Left cardiac atrium (tissue), 4 donors: ENCODE results near the gene DPYSL4. TPM values are rescaled to one million over a fixed set of nuclear protein-coding genes. Genes with fewer than 3 reads are reported as not detected.

Source experiments
- ATAC-seq, 2 donors: fragments of 200-7000 bp; cut with Tn5 transposase; one replicate each; pipeline ENCODE4 v1.9.1; 2020; ENCODE audit warnings: mild to moderate bottlenecking in 2 of 2, moderate library complexity in 2 of 2
- DNase-seq: peaks from one replicate; pipeline ENCODE4 v3.0.0-alpha.2; 2020
- intact Hi-C, 2 donors: fragments of 100-400 bp; cut with DNase I; formaldehyde crosslinking; loops; one replicate each; pipeline versions ENCODE4 v1.14.1 to v1.15.1; 2022 to 2023
- total RNA-seq, 2 donors: library from RNA; stranded (reverse); fragmentation: NEBNext Ultra II Directional; extraction: Animal tissue kit (Norgen Biotek cat#: 25700); gene quantifications; one replicate each; pipeline ENCODE4 v1.2.1, GENCODE V29; 2021
- donor health status: DM: no; HTN: yes; CAD: no.
- donor health status: DM: no; HTN: yes; CAD: no; lungs with severe emphysema.
- donor health status: DM: yes; HTN: yes; CAD: no.
- donor health status: Dilated cardiomyopathy.

DPYSL4 gene
- total RNA-seq, 2 donors from 2014 or later: 1.4 to 9.9 TPM

DNA sequence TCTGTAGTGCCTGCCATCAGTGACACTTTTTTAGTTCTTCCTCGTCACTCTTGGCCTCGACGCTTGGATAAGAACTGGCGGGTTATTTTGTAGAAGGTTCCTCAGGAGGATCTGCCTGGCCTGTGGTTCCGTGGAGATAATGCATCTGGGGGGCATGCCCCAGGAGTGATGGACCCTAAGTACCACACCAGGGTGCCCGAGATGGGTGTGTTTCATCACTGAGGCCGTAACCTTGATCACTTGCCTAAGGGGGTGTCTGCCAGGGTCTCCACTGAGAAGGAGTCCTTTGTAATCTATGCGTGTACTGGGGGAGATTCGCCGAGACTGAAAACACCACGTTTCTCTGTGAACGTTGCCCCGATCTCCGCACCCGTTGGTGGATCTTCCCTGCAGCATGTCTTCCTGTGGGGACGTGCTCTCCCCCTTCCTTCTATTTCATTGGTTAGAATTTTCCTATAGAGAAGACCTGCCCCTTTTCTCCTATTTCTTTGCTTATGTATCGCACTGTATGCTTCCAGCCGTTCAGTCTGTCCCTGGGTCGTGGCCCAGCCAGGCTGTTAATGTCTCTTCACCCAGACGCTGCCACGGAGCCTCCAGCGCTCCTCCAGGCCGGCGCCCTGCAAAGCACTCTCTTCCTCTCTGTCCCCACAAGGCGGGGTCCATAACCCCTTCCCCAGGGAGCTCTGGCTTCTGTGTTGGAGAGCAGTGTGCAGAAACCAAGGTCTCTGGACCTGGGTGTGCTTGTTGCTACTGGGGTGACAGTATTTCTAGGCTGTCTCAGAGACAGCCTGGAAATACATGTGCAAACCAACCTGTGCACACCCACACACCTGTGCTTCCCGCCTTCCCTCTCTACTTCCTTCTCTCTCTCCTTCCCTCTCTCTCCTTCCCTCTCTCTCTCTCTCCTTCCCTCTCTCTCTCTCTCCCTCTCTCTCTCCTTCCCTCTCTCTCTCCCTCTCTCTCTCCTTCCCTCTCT, 14.4 kb upstream of the DPYSL4 start:
- ATAC-seq (no peak), DNase-seq (no peak)
- intact Hi-C loops: no loop called here

DNA sequence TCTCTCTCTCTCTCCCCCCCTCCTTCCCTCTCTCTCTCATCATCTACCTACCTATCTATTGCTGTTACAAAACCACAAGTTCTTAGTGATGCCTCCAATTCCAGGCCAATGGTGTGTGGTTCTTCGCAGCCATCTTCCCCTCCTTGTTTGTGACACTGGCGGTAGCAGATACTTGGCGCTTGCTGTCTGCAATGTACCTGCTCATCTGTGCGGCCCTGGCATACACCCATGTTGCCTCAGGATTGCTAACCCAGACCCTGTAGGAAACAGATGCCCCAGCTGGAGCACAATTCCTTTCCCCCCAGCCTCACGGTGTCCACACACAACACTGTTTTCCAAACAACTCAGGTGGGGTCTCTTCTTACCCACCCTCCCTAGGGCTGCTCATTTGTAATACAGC, 13.6 kb upstream of the DPYSL4 start:
- ATAC-seq (no peak), DNase-seq (no peak)
- intact Hi-C loops: no loop called here

DNA sequence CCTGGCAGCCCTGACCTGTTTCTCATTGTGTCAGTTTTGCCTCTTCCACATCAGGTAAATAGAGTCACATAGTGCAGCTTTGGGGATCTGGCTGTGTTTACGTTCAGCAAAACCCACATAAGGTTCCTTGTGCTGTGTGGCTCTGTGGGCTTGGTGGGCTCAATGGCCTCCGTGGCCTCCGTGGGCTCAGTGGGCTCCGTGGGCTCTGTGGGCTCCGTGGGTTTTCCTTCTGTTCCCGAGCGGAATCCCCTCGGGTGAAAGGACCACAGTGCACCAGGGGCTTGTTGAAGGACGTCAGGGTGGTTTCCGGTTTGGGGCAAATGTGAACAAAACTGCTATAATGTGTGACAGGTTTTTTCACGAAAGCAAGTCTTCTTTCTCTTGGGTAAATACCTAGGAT, 12.5 kb upstream of the DPYSL4 start:
- ATAC-seq (no peak), DNase-seq (no peak)
- intact Hi-C loops: no loop called here

DNA sequence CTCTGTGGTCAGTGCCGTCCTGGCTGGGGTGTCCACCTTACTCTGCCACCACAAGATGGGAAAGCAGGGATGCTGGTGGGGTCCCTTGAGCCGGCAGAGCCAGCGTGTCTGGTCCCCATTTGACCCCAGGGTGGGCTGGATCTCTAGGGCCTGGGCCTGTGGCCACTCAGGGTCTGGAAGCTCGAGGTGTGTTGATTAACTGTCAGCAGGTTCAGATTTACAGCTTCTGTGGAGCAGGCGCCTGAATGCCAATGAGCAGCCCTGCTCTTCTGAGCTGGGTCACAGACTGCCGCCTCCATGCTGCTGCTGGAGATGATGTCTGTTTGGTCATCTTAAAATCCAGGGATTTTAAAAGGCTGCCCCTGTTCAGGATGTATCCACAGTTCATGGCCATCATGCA, 11.3 kb upstream of the DPYSL4 start:
- ATAC-seq (no peak), DNase-seq (no peak)
- intact Hi-C loops: no loop called here

DNA sequence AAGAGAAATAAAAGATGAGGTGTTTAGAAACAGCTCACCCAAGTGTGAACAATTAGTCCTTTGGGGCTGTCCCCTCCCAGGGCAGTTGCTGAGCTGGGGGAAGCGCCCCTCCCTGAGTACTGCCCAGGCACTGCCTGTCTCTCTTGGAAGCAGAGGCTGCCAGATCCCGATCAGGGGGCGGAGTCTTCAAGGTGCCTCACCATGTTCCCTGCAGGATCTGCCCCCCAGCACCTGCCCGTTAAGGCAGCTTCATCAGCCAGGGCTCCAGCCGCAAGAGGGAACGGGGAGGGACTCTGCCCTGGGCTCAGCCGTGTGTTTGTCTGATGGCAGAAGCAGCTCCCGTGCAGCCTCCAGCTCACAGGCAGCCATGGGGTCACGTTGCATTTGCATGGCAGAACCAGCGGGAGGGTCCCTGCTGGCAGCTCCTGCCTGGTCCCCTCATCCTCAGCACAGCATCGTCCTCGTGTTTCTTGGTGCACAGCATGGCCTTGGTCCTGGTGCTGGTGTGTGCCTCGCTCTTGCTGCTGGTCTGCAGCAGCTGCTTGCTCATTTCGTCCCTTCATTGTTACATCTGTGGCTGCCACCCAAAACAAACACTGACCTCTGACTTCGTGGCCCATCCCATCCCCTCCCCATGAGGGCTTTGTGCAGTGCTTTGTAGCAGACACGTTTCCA, 10.7 kb upstream of the DPYSL4 start:
- ATAC-seq (peak in 1 of 2 donors; percentile 23), DNase-seq (no peak)
- intact Hi-C loops: no loop called here

DNA sequence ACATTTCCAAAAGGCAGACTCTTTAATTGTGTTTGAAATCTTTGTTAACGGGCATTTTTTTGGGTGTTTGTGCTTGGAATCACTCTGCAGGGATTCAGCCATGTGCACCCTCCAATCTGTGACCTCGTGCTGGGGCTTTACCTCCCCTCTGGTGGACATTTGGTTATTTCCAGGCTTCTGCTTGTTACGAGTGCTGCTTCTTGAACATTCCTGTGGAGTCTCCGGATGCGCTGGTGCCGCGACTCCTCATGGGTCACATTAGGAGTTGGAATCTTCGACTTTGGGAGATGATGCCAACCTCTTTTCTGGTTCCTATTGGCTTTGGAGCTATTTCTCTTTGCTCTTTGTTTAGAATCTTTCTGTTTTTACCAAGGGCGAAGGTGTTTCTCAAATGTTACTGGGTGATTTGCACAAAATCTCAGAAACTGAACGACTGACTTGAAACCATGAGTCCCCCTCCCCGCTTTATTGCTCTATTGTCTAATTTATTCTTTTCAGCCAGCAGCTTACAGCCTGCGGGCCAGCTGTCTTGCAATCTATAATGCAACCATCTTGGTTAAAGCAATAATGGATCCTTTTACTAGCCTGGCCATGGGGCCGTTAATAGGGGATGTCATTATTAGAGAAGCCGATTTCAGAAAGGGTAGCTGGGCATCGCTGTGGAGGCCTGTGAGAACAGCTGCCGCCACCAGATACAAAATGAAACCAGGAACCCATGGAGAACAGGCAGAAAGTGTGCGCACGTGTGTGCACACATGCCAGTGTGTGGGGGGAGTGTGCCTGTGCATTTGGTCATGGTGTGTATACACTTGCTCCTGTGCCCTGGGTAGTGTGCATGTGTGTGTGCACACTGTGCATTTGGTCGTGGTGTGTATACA, 9.9 kb upstream of the DPYSL4 start:
- ATAC-seq: no peak
- intact Hi-C loops: no loop called here
- no peak for DNase-seq

DNA sequence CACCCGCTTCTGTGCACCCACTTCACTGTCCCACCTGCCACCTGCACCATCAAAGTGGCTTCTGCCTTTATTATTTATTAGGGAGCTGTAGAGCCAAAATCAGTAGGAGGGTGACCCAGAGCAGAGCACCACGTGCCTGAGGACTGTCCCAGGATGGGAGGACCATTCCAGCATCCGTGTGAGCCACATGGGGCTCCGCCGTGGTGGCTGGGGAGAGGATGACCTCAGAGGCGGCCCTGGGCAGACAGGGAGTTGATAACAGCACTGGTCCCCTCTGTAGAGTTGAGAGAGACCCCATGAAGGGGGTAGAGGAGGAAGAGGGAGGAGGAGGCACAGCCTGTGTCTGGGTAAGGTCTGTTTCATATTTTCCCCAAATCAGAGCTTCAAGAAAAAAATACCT, 8.7 kb upstream of the DPYSL4 start:
- ATAC-seq: no peak
- DNase-seq: no peak

DNA sequence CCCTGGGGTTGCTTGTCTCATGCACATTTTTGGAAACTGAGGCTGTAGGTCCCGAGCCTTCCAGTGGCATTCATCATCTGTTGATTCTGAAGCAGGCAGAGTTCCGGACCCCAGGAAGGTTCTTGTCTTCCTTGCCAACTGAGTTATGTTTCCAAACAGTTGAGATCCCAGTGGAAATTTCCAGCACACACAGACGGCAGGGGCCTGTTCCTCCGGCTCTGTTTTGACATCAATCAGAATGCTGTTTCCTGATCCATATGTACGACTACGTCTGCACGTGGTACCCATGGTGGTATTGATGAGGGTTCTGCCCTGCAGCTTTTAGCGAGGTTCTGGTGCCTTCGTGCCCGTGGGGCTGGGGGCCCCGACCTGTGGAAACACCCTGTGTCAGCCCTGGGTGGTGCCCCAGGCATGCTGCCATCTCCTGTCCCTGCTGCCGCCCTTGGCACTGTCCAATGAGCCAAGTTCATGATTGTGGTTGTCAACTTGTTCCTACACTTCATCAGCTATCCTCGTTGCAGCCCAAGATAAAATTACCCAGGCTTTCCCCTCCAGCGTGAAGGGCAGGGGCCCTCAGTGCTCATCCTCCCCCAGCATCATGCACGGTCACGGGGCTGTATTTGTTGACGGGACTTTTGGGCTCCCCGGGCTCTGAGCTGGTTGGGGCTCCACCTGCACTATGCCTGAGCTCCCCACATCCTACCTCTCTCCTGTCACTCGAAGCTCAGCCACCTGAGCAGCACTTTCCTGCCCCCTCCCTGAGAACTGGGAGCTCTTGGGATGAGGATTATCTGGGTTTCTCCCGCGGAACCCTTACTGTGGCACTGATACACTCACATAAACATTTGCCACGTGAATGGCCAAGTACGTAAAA, 7.8 kb upstream of the DPYSL4 start:
- ATAC-seq: peak; percentile 11 to 44
- no peak for DNase-seq
- intact Hi-C loops: no loop called here

More for the DNA sequence above, 8.7 kb upstream of the DPYSL4 start:
- intact Hi-C loops: no loop called here

DNA sequence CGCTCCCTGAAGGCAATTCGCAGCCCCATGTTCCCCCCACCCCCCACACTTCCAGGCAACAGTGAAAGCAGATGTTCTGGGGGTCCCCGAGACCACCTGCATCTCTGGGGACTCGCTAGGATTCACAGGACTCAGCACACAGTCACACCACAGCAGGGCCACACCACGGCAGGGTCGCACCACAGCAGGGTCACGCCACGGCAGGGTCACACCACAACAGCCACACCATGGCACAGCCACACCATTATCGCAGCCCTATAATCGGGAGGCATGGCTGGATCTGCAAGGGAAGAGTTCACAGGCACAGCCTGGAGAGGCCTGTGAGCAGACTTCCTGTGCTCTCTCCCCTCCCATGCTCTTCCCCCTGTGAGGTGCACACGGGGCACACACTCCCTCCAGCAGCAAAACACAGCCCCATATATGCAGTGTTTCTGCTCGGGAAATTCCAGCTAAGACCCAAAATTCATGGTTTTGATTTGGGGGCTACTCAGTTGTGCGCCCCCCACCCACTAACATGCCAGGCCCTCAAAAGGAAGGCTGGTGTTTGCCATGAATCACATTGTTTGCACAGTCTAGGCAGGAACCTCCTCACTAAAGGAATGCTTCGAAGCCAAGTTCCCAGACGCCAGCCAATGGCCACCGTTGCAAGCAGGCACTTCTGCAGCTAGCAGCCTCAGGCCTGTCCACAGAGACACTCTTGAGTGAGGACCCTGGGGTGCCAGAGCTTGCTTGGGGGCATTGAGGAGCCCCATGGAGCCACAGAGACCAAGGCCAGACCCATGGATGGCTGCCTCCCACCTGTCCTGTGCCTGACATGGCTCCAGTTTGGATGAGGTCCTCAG, 7.0 kb upstream of the DPYSL4 start:
- intact Hi-C loops: no loop called here
- ATAC-seq (no peak), DNase-seq (no peak)

DNA sequence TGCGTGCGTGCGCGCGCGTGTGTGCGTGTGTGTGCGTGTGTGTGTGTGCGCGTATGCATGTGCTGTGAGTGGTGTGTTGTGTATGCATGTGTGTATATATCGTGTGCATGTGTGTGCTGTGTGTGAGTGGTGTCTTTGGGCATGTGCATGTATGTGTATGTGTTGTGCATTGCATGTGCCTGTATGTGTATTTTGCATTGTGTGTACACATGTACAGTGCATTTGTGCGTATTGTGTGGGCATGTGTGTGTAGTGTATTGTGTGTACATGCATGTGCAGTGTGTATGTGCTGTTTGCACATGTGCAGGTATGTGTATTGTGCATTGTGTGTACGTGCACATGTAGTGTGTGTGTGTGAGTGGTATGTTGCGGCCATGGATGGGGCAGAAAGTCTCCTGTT, 6.0 kb upstream of the DPYSL4 start:
- ATAC-seq: no peak
- intact Hi-C loops: no loop called here
- no peak for DNase-seq

DNA sequence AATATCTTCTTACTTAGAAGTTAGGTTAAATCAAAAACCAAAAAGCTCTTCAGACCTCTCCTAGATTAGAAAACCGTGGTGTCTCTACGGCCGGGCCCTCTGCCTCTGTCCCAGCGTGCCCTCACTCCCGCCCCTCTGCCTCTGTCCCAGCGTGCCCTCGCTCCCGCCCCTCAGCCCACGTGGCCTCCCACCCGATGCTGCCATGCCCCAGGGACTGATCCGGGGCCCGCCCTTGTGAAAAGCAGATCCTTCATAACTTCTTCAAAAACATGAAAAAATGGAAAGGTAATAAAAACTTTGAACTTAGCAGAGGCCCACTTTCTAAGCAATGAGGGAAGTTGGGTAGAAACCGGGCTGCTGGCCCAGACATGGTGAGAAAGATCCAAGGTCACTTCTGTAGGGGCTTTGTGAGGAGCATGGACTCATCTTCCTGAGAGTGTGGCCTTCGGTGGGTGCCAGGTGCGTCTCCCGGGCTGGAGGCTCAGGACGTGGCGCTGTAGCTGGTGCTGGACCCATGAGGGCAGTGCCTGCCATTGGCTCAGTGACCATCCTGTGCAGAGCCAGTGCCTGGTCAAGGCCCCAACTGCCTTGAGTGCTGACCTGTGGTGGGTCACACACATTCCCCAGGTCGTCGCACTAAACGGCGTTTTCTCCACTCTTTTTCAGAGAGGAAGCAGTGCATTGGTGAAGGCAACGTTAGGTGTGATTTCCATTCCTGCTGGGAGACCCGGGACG, 4.9 kb upstream of the DPYSL4 start:
- ATAC-seq (no peak), DNase-seq (no peak)
- intact Hi-C loops: no loop called here

DNA sequence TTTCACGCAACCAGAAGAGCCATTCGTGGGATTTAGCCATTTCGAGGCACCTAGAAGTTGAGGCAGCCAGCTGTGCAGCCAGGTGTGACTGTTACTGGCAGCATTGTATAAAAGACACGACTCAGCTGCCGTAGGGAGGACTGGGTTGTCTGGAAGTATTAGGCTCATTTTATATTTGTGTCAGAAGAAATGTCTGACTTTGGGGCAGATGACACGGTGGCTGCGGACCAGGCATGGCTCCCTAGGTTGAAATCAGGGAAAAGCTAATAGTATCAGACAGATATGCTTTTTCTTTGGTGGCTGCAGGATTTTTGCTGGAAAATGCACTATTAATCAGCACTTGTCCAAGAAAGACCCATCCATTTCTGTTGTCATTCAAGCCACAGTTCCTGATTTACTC, 4.2 kb upstream of the DPYSL4 start:
- intact Hi-C loops: no loop called here
- no peak for ATAC-seq
- no peak for DNase-seq

DNA sequence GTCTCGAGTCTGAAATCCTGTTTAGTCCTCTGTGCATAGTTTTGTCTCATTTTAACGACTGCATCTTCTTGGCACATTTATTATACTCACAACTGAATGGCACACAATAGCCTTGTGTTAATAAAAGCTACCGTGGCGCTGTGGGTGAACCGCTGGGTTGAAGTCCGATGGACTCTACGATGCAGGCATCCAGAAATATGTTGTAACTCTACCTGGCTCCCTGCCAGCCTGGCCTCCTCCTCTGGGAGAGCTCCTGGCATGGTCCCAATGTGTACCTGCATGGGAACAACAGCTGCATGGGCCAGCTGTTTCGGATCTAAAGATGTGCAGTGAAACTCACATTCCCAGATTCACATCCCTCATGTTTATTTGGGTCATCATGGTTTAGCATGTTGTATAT, 3.7 kb upstream of the DPYSL4 start:
- no peak for DNase-seq
- intact Hi-C loops: no loop called here

DNA sequence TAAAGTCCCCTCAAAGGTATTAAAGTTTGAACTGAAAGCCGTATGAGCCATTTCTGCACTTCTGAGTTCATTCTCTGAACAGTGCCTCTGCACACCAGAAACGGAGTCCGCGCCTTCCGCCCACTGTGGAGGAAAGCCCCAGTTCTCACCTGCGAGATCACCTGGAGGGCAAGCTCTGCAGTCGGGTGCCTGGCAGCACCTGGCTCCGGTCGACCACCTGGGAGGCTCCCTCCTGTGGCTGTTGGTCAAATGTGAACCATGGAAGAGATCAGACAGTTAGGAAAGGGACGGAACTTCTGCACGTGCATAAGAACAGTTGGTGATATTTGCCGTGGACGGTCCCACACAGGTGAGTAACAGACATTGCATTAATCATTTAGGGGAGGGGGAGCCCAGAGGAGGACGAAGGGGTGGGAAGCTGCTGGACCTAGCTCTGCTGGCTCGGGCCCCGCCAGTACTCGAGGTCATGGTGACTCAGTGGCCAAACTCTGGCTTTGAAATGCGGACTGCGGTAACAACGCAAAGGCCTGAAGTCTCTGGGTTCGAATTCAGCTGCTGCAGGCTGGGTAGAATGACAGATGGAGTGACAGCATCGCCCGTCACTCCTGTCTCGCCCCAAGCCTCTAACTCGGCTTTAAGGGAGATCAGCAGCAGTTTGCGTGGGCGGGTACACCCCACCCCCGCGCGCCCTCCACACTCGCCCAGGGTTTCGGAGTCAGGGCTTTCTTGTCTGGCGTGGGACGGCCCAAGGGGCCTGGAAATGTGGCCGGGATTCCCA, 1.7 kb upstream of the DPYSL4 start:
- peak; percentile 10 for DNase-seq
- intact Hi-C loops: no loop called here

More for the DNA sequence above, 3.7 kb upstream of the DPYSL4 start:
- ATAC-seq: no peak

DNA sequence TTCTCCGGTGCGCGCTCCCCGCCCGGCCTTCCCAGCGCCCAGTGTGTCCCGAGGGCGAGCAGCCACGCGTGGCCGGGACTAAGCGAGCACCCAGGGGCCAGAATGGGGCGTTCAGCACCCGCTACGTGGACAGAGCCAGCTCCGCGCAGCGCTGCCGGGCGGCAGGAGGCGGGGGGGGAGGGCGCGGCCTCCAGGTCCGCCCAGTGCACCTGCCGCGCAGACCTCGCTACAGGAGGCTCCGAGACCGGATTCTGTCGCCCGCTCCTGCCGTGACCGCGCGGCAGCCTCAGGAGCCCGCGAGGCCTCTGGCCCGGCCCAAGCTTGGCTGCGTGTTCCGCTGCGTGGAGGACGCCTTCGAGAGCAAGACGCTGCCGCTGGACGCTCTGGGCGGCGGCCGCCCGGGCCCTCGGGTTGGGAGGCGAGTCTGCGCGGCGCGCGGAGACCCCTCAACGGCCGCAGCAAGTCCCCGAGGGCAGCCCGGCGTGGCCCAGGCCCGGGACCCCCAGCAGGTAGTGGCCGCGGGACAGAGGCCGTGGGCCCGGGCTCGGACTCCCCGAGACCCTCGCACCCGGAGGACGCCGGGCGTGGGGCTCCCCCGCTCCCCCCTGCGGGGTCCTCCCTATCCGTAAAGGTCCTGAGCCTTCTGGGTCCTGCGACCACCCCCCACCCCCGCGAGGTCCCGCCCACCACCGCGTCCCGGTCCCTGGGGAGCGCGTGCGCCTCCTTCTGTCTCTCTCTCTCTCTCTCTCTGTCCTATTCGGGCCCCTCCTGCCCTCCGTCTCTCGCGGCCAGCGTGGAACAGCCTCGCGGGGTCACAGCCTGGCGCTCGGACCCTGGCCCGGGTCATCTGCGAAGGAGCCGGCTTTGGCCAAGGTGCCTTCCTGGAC, 904 bp upstream of the DPYSL4 start:
- no peak for DNase-seq
- ATAC-seq: peak; percentile 81 to 85
- intact Hi-C loops: no loop called here

More for the DNA sequence above, 1.7 kb upstream of the DPYSL4 start:
- no peak for ATAC-seq
